Dedifferentiated amniotic fluid mesenchymal stem cell (primary cell): Measurements from ENCODE around the gene TNFRSF1A.
"Not testable (repeated sequence)": the region's sequence is repeated elsewhere in the genome, so short reads cannot be mapped to it uniquely, and the experiment has no call there.

Experiments
- DNase-seq: peaks from one replicate; pipeline ENCODE4 v3.0.0-alpha.2; 2016; ENCODE audit errors: extremely low spot score

Gene TNFRSF1A

DNA sequence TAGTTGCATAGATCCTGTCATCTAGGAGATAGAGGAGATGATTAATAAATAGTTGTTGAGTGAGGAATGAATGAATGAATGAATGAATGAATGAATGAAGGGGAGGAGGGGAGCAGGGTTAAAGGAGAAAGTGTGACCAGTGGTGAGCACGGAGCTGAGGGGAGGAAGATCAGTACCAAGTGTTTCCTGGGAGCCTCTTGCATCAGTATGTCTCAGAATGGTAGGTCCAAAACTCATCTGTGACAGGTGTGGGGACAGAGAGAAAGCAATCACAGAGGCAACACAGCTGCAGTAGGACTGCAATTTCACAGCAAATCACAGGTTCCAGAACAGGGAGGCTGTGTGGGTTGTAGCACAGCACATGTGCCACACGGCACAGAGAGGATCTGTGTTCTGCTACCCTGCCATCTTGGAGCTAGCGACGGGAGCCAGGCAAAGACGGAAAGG, 14.5 kb upstream of the TNFRSF1A start:
- DNase-seq: no peak

GRCh38 chr12:6355491-6356373, 13.9 kb upstream of the TNFRSF1A start:
- DNase-seq: no peak

- no peak for DNase-seq
These were observed 12.9 kb upstream of the TNFRSF1A start for GRCh38 chr12:6354495-6355393.

- DNase-seq: no peak
These were observed 10.6 kb upstream of the TNFRSF1A start for GRCh38 chr12:6352193-6353173.

DNA sequence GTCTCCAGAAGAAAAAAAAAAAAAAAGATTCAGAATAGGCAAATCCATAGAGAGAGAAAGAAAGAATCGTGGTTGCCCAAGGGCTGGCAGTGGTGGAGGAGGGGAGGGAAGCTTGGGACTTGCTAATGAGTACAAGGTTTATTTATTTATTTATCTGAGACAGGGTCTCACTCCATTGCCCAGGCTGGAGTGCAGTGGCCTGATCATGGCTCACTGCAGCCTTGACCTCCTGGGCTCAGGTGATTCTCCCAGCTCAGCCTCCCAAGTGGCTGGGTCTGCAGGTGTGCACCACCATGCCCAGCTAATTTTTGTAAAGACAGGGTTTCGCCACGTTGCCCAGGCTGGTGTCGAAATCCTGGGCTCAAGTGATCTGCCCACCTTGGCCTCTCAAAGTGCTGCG, 9.7 kb upstream of the TNFRSF1A start:
- DNase-seq: no peak

GRCh38 chr12:6347367-6348338, 5.8 kb upstream of the TNFRSF1A start:
- no peak for DNase-seq

- DNase-seq: no peak
These were observed 5.1 kb upstream of the TNFRSF1A start for GRCh38 chr12:6346942-6347341.

- no peak for DNase-seq
These were observed 4.5 kb upstream of the TNFRSF1A start for GRCh38 chr12:6346235-6346832.

- peak; percentile 68 for DNase-seq
These were observed 3.6 kb upstream of the TNFRSF1A start for GRCh38 chr12:6345319-6346091.

GRCh38 chr12:6344101-6344660, 2.3 kb upstream of the TNFRSF1A start:
- not testable (repeated sequence) for DNase-seq

- no peak for DNase-seq
These were observed 1.6 kb upstream of the TNFRSF1A start for GRCh38 chr12:6343518-6343917.

DNA sequence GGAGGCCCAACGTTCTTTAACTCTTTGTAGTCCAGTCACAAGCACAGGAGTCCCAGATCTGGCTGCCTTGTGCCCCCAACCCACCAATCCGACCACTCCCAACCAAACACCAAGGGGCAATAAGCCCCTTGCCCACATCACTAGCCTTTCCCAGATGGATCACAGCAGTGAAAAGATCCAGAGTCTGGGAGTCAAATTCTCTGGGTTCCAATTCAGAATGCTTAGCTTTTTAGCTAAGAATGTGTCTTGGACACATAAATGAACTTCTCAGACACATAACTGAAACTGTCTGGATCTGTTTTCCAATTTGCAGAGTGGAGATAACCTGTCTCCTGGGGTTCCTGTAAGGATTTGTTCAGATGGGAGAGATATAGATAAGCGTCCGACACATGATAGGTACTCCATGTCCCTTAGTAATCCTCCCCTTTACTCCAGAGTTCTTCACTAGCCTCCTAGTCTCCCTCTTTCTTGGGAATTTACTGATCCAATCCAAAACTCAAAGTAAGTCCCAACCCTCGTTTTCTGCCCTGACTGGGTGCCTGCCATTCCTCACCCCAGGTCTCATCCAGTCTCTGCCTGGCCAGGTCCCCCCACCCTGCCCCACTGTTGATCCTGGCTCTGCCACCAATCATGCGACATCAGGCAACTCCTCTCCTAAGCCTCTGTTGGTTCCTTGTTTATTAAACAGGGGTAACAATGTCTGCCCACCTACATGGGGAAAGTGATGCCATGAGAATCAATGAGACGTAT, 439 bp upstream of the TNFRSF1A start:
- DNase-seq: no peak

DNA sequence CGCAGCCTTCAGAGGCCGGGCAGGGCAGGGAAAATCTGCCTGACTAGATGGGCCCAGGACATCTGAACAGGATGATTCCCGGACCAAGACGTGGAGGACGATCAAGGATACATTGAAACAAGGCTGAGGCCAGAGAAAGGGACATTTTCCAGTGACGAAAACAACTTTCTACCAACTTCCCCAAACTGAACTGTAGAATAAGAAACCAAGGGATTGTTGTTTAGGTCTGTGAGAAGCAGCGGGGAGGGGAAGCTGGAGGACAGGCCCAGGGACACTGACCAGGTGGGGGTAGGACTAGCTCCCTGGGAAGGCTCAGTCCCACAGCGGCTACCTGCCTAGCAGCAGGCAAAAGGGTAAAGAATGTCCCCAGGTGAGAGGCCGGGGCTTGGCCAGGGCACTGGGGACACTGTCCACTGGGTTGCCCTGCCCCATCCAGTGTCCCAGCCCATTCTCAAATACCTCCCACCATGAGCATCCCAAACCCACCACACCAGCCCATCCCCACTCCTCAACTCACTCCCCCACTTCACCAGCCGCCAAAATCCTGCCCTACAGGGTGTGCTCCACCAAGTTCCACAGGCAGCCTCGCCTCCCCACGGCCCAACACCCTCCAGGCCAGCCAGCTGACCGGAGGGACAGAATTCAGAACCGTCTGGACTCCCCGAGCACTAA, 995 bp downstream of the TNFRSF1A start:
- no peak for DNase-seq

DNA sequence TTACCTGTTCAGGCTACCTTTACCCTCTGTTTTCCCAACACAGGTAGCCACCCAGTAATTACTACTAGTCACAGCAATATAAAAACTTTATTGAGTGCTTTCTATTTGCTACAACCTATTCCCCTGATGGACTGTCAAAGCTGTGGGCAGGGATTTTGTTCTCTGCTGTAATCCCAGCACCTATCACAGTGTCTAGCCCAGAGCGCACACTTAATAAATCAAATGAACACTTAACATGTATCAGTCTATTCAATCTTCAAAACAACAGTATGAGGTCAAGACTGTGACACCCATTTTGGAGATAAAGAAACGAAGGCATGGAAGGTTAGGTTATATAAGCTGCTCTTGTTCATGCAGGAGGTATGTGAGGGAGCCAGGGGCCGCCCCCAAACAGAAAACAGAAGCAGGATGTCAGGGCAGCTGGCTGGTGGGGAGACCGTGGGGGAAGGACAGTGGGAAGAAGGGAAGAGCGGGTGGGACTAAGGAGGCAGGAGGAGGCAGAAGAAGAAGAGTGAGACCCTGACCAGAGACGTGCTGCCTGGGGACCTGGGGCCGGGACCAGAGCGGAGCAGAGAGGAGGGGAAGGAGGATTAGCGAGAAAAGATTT, 1.7 kb downstream of the TNFRSF1A start:
- DNase-seq: peak; percentile 34

DNA sequence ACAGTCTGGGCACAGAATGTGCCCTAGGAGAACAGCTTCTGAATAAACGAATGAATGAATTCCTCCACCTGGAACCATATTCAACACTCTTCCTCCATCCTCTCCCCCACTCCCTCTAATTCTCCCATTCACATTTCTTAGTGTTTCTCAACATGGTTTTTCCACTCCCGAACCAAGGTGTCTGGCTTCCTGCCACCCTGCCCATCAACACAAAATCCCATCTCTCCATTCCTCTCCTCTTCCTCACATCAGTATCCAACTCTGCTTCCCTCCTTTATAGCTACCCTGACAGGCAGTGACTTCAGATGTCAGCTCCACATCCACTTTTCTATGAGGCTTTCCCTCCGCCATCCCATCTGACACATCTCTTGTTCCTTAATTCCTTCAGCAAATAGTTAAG, 2.9 kb downstream of the TNFRSF1A start:
- DNase-seq: no peak

DNA sequence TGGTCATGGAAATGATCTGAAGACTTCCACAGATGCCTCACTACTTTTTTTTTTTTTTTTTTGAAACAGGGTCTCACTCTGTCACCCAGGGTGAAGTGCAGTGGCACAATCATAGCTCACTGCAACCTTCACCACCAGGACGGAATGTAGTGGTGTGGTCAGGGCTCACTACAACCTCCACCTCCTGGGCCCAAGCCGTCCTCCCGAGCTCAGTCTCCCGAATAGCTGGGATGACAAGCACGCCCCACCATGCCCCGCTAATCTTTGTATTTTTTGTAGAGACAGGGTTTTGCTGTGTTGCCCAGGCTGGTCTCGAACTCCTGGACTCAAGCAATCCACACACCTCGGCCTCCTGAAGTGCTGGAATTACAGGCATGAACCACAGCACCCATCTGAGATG, 3.3 kb downstream of the TNFRSF1A start:
- DNase-seq: not testable (repeated sequence)

- no peak for DNase-seq
These were observed 3.9 kb downstream of the TNFRSF1A start for GRCh38 chr12:6337958-6338433.
